Dedifferentiated amniotic fluid mesenchymal stem cell (primary cell): ENCODE results near the gene APBB1IP.
"Not testable (repeated sequence)": the region's sequence is repeated elsewhere in the genome, so short reads cannot be mapped to it uniquely, and the experiment has no call there.

ENCODE experiments used
- DNase-seq: peaks from one replicate; pipeline ENCODE4 v3.0.0-alpha.2; 2016; ENCODE audit errors: extremely low spot score

The APBB1IP gene

DNA sequence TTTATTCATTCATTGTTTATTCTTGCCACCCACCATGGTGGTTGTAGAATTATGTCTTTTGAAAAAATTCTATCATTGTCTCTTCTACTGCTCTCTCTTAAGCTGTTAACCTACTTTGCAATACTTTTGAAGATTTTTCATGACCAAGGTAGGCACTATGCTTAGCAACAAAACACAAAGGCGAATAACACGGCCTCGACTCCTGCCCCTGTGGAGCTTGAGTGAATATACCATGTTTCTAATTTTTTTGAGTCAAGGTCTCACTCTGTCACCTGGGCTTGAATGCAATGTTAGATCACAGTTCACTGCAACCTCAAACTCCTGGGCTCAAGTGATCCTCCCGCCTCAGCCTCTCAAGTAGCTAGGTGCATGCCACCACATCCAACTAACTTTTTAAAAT, 39.4 kb downstream of the APBB1IP start:
- DNase-seq, result no peak

DNA sequence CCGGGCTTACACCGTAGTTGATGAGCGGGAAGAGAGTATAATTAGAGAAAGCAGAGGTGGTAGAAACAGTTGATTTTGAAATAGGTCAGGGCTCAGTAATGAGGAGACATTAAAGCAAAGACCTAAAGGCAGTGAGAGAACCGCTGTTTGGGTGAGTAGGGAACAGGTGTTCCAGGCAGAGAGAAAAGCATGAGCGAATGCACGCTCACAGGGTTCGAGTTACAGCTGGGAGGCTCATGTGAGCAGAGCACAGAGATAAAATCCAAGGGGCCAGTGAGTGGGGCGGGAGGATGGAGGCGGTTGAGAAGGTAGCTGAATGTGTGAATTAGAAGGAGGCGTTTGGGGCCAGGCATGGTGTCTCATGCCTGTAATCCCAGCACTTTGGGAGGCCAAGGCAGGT, 39.9 kb downstream of the APBB1IP start:
- no peak for DNase-seq

DNA sequence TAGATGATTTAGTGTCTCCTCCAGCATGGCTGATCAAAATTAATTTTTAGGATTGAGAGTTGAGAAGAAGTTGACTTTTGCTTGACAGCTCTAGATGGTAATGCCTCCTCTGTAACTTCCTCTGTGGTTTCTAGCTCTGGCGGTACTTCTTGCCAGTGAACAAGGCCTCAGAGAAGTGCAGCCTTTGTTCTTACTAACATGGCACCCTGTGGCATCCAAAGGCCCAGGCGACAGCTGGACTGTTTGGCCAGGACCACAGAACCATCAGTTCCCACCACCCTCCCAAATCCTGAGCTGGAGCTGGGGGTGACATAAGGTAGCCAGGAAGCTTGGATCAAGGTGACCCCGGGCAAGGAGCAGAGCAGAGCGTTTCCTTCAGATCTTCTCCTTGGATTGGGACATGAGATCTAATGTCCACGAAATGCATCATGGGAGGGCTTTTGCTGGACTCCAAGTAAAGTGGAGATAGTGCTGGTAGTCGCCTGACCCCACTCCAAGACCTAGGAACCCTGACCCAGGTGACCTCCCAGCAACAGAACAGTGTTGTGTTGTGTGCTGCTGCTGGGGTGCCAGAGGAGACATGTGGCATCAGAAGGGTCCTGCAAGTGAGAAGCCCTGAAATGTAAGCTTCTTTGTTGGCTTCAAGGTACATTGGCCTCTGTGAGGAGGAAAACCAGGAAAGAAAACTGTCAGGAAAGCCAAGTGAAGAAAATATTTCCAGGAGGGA, 41.8 kb downstream of the APBB1IP start:
- DNase-seq, result no peak

DNA sequence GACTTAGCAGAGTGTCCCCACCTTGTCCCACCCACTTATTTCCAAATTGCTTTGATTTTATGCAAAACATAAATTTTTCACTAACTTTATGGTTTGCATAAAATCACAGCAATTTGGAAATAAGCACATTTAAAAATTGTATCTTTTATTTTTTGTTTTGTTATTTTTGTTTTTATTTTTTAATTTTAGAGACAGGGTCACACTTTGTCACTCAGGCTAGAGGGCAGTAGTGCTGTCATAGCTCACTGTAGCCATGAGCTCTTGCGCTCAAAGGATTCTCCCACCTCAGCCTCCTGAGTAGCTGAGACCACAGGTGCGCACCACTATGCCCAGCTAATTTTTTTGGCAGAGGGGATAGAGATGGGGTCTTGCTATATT, 43.2 kb downstream of the APBB1IP start:
- DNase-seq, result no peak

DNA sequence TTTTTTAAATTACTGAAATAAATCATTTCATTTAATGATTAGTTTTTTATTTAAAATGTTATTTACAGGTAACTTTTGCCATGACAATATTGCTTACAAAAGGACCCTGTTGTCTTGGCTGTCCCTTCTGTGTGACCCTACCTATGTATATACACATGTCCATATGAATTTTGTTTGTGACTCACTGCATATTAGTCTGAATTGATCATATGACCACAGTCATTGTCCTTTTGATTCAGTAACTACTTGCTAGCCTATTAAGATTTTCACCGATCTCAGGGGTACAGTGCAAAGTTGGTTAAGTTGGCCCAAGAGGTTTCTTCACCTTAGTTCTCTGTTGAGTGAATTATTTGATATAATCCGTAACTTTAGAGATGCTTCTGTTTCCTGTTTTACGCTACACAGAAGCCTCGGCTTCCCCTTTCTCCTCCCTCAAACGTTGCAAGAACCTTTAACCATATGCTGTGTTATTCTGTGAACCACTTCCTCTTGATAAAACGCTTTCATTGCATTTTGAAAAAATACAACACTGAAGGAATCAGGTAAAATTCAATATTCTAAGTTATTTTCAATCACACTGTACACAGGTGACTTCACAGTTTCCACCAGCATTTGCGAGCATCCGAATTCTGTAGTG, 43.9 kb downstream of the APBB1IP start:
- no peak for DNase-seq

DNA sequence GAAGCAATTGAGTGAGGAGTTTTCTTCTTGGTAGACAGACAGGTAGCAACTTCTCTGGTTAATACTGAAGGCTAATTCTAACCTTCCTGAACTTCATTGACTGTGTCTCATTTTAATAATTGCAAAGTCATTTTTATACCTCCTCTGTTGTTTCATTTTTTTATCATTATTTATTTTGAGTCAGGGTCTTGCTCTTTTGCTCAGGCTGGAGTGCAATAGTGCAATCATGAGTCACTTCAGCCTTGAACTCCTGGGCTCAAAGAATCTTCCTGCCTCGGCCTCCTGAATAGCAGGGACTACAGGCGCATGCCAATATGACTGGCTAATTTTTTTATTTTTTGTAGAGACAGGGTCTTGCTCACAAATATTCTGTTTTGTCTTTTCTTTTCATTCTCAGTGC, 45.4 kb downstream of the APBB1IP start:
- DNase-seq, result no peak

DNA sequence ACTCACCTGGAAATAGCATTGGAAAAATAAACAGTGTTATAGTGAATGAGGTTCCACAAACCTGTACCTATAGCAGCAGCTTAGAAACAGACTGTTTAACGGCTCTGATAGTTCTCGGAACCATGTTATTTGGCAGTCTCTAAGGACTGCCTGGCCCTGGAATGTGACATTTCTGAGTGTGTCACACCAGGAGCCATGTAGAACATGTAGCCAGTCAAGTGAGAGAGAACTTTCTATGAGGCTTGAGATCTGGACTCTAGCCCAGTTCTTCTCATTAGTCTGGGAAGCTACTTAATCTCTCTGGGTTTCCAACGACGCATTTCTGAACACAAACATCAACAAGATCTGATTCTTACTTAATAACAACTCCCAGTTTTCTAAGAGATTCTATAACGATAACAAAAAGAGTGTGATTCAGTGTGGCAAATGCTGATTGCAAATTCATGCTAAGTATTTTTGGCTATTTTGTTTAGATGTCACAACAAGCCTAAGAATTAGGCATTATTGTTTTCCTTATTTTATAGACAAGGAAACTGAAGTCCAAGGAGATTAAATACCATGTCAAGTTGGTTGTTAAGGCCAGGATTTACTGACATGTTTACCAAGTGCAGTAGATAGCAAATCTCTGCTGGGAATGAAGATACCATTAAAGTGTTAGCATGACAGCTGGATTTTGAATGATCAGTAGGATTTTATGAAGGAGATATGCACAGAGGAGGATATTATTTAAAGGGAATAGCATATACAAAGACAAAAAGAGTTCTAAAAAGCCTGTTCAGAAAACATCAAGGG, 47.2 kb downstream of the APBB1IP start:
- no peak for DNase-seq

DNA sequence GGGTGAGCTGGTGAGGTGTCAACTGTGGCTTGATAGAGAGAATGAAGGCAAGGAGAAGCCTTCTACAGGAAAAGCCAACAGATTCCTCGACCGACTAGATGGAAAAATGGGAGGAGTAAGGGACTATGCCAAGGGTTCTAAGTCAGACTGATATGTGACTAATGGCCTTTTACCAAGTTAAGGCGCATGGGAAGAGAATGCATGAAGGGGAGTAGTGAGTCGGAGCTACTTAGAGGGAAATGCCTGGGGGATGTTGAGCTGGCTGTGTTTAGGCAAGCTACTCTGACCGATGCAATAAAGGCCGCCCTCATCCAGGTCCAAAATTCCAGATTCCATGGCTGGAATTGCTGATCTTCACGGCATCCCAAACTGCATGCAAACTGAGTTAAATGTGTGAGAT, 48.2 kb downstream of the APBB1IP start:
- peak; percentile 79 for DNase-seq

DNA sequence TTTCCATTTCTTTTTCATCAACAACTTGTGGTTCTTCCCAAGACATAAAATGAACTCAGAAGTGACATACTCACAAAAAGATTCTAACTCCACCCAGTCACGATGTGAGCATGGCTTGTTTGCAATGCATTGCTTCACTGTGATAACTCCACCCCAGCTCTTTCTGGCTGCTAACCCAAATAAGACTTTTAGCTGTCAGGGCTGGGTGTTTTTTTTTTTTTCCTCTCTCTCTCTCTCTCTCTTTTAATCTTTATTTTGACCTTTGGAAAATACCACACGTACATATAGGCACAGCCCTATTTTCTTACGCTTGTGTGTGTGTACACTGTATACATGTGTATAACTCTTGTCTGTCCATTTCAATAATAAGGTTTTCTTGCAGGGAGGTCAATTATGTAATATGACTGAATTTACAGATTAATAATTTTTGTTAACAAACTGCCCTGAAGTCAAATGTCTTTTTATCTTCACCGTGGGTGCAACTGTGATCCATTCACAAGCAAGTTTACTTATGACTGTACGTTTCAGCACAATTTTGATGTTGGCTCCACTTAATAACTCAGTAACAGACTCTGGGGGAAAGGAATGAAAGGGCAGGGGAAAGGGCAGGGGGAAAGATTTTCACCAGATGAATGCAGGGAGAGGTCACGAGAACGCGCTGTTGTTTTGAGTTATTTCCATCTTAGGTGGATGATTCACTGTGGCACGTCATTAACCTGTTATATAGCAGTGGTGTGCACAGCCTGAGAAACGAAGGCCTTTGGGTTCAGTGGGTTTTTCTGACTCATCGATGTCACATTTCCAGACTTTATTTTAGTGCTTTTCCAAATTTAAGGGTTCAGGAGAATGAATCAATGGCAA, 49.1 kb downstream of the APBB1IP start:
- peak; percentile 94 for DNase-seq

DNA sequence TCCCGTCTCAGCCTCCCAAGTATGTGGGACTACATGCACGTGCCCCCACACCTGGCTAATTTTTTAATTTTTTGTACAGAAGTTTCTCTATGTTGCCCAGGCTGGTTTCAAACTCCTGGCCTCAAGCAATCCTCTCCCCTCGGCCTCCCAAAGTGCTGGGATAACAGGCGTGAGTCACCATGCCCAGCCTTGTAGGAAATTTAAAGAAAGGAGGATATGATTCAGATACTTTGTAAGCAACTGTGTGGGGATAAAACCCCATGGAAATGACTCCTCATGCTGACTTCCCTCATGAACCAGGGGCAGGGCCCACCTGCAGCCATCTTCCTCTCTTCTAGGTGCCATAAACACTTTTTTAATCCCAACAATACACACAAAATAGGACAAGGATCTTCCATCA, 50.2 kb downstream of the APBB1IP start:
- DNase-seq, result no peak

DNA sequence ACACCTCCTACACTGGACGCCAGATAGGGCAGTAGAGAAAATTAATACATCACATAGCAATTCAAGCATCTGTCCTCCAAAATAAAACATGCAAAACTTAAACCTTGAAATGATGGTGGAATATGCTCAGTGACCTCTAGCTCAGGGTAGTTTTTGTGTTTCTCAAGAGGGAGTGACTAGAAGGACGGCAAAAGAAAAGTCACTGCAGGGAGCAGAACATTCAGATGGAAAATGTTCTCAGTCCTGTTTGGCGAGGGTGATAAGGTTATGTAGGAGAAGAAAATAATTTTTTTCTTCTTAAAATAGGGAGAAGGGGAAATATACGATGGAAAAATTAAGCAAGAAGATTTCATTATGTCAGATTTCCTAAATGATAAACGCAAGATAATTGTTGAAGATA, 50.9 kb downstream of the APBB1IP start:
- no peak for DNase-seq

DNA sequence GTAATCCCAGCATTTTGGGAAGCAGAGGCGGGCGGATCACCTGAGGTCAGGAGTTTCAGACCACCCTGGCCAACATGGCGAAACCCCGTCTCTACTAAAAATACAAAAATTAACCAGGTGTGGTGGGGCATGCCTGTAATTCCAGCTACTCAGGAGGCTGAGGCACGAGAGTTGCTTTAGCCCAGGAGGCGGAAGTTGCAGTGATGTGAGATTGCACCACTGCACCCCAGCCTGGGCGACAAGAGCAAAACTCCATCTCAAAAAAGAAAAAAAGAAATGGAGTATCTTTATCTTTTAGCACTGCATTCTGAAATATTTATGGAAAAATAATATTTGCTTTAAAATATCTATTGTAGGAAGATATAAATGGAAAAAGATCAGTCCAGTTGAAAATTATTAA, 52.2 kb downstream of the APBB1IP start:
- not testable (repeated sequence) for DNase-seq

DNA sequence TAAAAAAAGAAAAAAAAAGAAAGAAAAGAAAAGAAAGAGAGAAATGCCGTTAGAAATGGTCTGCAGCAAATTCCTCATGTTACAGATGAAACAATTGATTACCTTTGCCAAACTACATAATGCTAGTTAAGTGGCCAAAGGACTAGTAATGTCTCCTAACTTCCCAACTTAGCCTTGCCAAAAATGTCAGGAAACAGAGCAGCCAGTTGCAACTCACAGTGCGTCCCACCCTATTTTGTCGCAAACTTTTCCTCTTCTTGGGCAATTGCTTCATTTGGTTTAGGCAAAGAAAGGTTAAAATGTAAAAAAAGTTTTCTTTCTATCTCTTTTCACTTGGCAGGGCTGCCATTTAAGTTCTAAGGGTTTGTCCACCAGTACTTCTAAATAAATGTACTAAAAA, 53.1 kb downstream of the APBB1IP start:
- no peak for DNase-seq

DNA sequence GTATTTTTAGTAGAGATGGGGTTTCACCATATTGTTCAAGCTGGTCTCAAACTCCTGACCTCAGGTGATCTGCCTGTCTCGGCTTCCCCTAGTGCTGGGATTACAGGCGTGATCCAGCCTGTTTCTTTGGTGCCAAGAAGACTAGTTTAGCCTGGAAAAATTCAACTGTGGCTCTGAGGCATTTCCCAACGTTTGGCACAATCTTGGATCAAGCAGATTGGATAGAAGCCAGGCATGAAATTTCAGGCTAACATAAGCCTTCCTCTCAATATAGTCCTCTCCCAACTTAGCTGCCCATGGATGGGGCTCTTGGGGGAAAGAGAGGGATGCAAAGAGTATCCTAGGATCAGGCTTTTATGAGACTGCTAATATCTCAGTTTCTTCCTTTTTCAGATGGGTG, 53.8 kb downstream of the APBB1IP start:
- DNase-seq, result no peak

DNA sequence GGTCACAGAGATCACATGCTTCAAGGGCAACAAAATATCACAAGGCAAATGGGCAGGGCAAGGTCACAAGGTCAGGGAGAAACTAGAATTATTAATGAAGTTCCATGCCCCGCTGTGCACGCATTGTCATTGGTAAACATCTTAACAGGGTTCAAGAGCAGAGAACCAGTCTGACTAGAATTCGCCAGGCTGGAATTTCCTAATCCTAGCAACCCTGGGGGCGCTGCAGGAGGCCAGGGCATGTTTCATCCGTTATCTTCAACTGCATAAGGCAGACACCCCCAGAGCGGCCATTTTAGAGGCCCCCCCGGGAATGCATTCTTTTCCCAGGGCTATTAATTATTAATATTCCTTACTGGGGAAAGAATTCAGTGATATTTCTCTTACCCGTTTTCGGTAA, 54.6 kb downstream of the APBB1IP start:
- DNase-seq, result not testable (repeated sequence)

DNA sequence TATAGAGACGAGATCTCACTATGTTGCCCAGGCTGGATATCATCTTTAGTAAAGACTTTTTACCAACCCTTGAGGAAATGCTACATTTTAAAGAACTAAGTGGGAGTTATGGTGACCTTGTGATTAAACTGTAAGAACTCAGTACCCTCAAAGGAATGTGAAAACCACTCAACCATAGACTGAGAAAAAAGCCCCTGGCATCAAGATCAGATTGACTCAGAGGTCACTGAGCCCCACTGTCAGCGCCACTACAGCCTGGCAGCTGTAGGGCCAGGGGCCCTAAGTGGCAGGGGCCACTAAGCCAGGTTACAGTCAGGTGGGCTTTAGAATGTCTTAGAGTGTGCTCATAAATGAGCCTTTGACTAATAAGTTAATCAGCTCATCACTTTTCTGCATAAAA, 55.9 kb downstream of the APBB1IP start:
- no peak for DNase-seq

DNA sequence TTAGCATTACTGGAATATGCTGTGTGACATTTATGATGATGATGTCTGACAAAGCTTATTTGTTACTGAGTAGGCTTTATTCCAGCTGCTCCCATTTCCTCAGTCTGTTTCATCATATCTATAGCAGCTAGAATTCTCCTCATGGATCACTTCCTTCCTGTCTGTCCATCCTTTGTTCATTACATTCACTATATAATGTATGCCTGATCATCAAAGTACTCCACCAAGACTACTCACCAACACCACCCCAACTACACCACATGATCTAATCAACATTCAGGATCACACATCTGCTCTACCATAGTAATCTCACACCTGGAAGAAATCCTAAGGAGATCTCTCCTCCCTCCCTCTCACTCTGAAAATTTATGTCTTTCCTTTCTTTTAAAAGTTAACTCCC, 61.3 kb downstream of the APBB1IP start:
- DNase-seq, result no peak

DNA sequence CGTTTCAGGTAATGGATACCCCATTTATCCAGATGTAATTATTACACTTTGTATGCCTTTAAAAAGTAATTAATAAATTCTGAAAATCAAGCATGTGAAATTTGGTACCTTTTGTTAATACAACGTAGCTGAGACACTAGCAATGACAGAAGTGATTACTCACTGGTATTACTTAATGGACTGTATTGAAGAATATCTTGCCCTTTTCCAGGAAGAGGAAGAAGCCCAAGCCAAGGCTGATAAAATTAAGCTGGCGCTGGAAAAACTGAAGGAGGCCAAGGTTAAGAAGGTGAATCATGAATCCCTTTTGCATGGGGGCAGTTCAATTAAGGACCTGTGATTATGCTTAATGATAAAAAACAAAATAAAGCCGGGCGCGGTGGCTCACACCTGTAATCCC, 64.8 kb downstream of the APBB1IP start:
- no peak for DNase-seq

DNA sequence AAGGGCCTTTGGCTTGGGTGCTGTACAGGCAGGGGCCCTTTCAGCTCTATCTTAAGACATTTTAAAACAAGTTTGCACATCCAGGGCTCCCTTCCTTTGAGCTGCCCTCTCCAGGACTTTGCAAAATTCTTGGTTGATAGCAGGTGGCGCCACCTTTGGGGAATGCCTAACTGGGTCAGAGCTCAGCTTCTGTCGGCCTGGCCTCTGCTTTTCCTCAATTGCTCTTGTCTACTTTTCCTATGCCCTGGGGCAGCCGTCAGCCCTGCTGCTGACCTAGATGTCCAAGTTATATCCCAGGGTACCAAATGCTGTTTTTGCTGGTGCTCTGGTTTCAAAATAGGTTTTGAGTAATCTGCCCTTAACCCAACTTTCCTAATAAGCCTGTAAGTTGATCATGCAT, 65.8 kb downstream of the APBB1IP start:
- no peak for DNase-seq

DNA sequence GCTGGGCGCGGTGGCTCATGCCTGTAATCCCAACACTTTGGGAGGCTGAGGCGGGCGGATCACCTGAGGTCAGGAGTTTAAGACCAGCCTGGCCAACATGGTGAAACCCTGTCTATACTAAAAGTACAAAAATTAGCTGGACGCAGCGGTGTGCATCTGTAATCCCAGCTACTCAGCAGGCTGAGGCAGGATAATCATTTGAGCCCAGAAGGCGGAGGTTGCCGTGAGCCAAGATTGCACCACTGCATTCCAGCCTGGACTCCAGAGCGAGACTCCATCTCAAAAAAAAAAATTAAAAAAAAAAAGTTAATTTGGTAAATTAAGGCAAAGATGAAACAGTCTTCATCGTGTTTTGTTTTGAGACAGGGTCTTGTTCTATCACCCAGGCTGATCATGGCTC, 66.3 kb downstream of the APBB1IP start:
- DNase-seq, result not testable (repeated sequence)

DNA sequence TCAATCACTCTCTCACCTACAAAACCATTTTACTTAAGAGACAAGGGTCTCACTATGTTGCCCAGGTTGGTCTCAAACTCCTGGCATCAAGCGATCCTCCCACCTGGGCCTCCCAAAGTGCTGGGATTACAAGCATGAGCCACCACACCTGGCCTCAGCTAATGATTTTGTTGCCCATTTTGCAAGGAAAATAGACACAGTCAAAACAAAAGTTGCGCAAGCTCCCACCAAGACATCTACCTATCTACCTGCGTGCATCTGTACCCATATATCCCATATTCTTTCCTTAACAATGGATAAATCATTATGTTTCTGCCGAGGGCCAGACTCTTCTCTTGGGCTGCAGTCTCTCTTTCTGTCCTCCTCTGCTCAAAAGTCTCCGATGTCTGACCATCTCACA, 67.3 kb downstream of the APBB1IP start:
- no peak for DNase-seq

DNA sequence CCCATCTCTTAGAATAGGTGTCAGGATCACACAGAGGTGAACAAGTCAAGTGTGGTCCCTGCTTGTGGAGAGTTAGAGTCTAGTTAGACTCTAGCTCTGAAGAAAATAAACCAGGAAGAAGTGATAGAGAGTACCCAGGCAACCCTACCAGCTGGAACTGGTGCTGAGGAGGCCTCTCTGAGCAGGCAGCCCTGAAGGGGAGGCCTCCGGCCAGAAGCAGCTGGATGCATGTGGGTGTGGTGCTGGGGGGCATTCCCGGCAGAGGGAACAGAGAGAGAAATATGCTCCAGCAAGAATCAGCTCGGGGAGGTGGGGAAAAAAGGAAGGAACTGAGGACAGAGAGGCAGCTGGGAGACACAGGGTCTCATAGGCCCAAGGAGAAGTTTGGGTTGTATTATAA, 68.6 kb downstream of the APBB1IP start:
- DNase-seq, result no peak
